ENCODE measurements around the gene WBP2.

DNA sequence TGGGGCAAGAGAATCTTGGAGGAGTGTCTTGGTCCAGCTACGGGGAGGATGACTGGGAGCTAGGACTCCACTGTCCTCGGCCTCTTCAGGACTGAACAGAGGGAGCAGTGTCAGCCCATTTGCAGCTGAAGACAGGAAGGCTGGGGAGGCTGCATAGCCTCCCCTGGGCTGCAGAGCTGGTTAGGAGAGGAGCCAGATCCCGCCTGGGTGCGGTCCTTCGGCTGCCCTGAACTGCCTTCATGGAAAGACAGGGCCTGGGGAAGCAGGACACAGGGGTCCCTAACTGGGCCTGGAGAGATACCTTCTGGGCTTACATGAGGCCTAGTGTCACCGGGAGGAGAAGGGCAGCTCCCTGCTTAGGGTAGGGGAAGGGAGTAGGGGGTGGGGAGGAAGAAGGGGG, 37.6 kb downstream of the WBP2 start:
- TF ChIP-seq, protein P1, sequence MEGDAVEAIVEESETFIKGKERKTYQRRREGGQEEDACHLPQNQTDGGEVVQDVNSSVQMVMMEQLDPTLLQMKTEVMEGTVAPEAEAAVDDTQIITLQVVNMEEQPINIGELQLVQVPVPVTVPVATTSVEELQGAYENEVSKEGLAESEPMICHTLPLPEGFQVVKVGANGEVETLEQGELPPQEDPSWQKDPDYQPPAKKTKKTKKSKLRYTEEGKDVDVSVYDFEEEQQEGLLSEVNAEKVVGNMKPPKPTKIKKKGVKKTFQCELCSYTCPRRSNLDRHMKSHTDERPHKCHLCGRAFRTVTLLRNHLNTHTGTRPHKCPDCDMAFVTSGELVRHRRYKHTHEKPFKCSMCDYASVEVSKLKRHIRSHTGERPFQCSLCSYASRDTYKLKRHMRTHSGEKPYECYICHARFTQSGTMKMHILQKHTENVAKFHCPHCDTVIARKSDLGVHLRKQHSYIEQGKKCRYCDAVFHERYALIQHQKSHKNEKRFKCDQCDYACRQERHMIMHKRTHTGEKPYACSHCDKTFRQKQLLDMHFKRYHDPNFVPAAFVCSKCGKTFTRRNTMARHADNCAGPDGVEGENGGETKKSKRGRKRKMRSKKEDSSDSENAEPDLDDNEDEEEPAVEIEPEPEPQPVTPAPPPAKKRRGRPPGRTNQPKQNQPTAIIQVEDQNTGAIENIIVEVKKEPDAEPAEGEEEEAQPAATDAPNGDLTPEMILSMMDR (conservative IDR thresholded peaks at IDR 0.05; ENCODE audit: low read depth, low read length), result no peak
- TF ChIP-seq EZH2phosphoT487 (IDR thresholded peaks at IDR 0.05; ENCODE audit: borderline replicate concordance, low read length), result no peak
